ENCODE data around the gene TOR1AIP1. TPM values are rescaled to one million over a fixed set of nuclear protein-coding genes. Genes with fewer than 3 reads are reported as not detected.

TOR1AIP1 gene
- total RNA-seq, 1 experiment from 2014 or later, result 50.6 TPM

DNA sequence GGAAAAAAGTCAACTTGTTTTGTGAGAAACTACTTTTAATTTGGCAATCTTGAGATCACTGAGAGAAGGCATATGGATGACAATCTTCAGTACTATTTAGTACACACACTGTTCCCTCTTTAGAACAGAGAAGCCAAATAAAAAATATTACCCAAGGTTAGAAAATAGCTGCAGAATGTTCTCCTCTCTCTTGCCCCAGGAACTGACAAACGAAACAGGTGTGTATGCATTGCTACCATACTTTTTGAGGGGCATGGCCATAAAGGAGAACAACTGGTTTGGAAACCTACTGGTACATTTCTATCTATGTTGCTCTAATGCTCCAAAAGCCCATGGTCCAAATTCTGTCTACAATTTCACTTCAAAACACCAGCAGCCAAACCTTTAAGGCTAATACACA is 10.1 kb upstream of the TOR1AIP1 start:
- Histone ChIP-seq H3K36me3 (peaks cover 84% of the 10 kb centered on the region), H3K4me3 (no peak overlapping the region), H3K27ac (no peak overlapping the region), H3K27me3 (replicated peaks) (no peaks in the 10 kb centered on the region), H3K9me3 (replicated peaks) (no peaks in the 10 kb centered on the region), H3K4me1 (replicated peaks) (peaks cover 4% of the 10 kb centered on the region; the same call in 1 of the 2 replicates)
- no peak for DNase-seq (ENCODE audit: low read depth in 1 of 2, low spot score in 2 of 2)

DNA sequence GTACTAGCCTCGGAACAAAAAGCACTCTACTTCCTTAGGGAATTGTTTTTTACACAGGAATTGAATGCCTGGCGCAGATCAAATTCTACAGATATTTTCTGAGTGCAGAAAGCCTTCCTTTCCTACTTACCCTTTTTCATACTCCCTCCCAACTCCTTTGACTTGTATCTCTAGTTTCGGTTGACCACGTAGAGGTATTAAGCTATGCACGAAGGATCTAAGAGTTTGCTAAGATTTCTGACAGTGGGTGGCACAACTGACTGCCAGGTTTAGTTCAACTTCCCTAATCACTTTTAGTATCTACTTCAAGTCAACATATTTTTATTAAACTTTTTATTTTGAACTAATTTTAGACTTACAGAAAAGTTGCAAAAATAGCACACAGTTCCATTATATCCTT is 9.5 kb upstream of the TOR1AIP1 start:
- DNase-seq (ENCODE audit: low read depth in 1 of 2, low spot score in 2 of 2), result no peak
- H3K36me3 ChIP-seq, result peaks cover 78% of the 10 kb centered on the region
- no peaks in the 10 kb centered on the region for H3K9me3 ChIP-seq (replicated peaks)
- H3K4me3 ChIP-seq, result no peak overlapping the region
- H3K27me3 ChIP-seq (replicated peaks), result no peaks in the 10 kb centered on the region
- H3K4me1 ChIP-seq (replicated peaks), result peaks cover 4% of the 10 kb centered on the region; the same call in 1 of the 2 replicates
- no peak overlapping the region for H3K27ac ChIP-seq

DNA sequence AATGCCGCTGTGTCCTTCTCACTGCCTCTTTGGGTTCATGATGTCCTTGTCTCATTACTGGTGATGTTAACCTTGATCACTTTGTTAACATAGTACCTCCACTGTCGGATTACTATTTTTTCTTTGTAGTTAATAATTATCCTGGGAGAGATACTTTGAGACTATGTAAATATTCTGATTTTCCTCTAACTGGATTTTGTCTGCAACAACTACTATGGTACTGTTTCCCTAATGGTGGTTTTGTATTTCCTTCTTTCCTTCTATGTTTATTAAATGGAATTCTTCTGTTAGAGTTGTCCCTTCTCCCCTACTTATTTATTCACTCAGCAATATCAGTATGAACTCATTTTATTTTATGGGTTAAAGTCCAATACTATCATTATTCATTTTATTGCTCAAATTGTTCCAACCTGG is 8.6 kb upstream of the TOR1AIP1 start:
- H3K27ac ChIP-seq, result no peak overlapping the region
- no peak for DNase-seq (ENCODE audit: low read depth in 1 of 2, low spot score in 2 of 2)
- H3K4me3 ChIP-seq, result no peak overlapping the region
- no peaks in the 10 kb centered on the region for H3K27me3 ChIP-seq (replicated peaks)
- peaks cover 70% of the 10 kb centered on the region for H3K36me3 ChIP-seq
- H3K9me3 ChIP-seq (replicated peaks), result no peaks in the 10 kb centered on the region
- H3K4me1 ChIP-seq (replicated peaks), result peaks cover 8% of the 10 kb centered on the region

DNA sequence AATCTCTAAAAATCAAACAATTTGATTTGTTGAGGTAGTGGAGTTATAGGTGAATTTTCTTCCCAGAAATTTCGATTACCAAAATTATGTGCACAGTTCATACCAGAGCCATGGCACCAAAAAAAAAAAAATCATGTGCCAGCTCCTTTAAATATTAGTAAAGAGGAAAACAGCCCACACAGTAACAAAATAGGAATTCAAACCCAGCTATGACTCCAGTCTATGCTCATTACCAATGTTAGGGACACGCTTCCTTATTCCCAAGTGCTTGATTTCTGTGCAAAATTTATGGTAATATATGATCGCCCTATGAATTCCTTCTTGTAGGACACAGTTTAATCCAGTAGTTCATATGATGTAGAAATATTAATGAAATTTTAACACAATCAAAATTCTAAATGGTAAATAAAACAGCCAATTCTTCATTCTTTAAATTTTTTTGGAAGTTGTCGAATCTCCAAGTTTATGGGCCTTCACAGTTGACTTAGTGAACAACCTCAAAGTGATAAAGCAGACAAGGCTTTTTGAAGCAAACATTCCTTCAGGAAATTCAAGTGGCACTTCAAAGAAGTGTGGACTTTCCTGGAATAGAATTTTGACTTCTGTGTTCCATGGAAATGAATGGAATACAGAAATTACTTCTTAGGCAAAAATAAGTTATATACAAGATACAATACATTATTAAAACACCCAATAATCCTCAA is 6.3 kb upstream of the TOR1AIP1 start:
- no peak overlapping the region for H3K27ac ChIP-seq
- peaks cover 11% of the 10 kb centered on the region for H3K4me1 ChIP-seq (replicated peaks)
- no peaks in the 10 kb centered on the region for H3K27me3 ChIP-seq (replicated peaks)
- H3K4me3 ChIP-seq, result no peak overlapping the region
- H3K9me3 ChIP-seq (replicated peaks), result no peaks in the 10 kb centered on the region
- peaks cover 53% of the 10 kb centered on the region for H3K36me3 ChIP-seq
- no peak for DNase-seq (ENCODE audit: low read depth in 1 of 2, low spot score in 2 of 2)

DNA sequence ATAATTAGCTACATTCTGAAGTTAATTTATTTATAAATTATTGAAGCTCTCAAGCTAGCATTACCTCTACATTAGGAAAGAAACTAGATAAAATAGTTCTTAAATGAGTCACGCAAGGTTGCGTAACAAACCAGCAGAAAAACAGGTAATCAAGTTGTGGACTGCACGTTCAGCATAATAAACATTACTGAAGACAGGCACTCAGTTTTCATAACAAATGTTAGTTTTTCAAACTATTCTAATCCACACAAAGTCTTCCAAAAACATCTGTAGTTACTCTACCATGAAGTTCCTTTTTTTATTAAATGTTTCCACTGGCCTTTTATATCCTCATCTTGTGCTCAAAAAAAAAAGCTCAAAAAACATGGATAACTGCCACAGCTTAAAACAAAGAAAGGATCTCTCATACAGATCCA is 5.8 kb upstream of the TOR1AIP1 start:
- Histone ChIP-seq H3K36me3 (peaks cover 50% of the 10 kb centered on the region), H3K4me3 (no peak overlapping the region), H3K4me1 (replicated peaks) (peaks cover 11% of the 10 kb centered on the region), H3K27me3 (replicated peaks) (no peaks in the 10 kb centered on the region), H3K27ac (no peak overlapping the region), H3K9me3 (replicated peaks) (no peaks in the 10 kb centered on the region)
- peak in 1 of 2 experiments; percentile 7 for DNase-seq (ENCODE audit: low read depth in 1 of 2, low spot score in 2 of 2)

DNA sequence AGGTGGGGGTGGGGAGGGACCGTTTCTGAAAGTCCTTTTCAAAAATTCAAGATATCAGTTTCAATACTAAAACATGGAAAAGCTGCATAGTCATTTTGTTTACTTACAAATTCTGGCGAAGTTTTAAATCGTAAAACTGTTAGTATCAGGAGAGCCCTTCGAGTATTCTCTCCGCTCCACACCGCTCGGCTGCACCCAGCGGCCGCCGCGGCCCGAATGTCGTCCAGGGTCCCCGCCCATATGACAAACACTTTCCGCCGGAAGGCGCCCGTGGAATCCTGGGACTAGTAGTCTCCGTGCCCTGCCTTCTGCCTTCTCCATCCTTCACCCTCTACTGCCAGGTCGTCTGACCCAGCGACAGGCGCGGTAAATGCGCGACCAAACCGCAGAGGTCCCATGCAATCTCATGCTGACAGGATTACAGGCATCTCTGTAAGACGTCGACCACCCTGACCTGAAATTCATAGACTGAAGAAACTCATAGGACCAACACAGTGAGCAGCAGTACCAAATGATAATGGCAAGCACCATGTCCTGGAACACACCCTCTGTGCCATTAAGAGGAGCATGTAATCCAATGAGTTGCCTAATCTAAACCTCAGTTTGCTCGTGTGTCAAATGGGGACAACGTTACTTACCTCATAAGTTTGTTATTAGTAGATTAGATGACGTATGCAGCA is 4.4 kb upstream of the TOR1AIP1 start, which contains the start of gene TOR1AIP2:
TOR1AIP2 (minus strand) TSS at position 218 of the 680 bp plus-strand sequence. CDS start 25,138 bp downstream, outside the sequence.
- DNase-seq (ENCODE audit: low read depth in 1 of 2, low spot score in 2 of 2), result peak; percentile 57 to 83
- Histone ChIP-seq H3K27ac (peak within 1 kb of the TSS; percentile 29; the same call in 1 of the 2 replicates), H3K27me3 (replicated peaks) (no peaks in the 10 kb centered on the region), H3K9me3 (replicated peaks) (no peaks in the 10 kb centered on the region), H3K4me1 (replicated peaks) (peaks cover 16% of the 10 kb centered on the region), H3K36me3 (peaks cover 42% of the 10 kb centered on the region), H3K4me3 (peak within 1 kb of the TSS; percentile 54)

DNA sequence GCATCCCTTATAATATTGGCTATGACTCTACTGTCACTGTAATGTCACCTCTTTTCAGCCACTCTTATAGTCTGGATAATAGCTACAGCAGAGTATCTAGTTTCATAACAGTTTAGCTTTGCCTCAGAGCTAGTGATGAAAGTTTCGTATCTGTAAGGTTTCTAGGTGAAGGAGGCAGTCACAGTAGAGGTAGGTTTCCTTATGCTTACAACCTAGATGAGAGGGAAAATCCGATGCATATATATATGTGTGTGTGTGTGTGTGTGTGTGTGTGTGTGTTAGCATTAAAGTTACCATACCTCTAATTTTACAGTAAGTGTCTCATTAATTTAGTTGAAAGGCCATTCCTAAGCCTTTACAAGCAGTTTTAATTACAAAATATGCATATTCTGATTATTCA is 2.3 kb upstream of the TOR1AIP1 start:
- DNase-seq (ENCODE audit: low read depth in 1 of 2, low spot score in 2 of 2), result no peak
- no peak overlapping the region for H3K27ac ChIP-seq
- H3K4me3 ChIP-seq, result no peak overlapping the region

DNA sequence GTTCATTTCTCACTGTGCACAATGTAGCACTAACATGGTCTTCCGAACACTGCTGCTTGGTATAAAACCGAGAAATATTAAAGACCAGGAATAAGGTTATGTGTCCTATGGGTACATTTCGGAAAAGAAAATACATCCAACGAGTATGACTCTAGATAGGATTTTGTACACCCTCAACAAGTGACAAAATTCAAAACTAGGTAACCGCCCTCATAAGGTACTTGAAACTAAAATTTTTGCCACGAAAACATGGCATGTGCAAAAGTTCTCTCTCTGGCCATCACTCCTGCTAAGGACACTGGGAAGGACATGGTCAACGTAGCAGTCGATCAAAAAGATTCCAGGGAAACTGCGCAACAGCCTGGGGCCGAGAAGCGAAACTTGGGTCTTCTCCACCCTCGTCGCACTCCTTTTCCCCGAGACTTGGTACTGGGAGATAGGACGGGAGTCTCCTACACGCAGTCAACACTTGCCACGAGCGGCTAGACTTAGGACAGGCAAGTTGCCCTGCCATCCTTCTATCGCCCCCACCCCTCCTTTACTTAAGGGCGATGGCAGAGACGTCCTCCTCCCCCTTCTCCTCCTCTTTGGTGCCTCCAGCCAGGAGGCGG is 338 bp upstream of the TOR1AIP1 start:
- Histone ChIP-seq H3K4me1 (replicated peaks) (peaks cover 12% of the 10 kb centered on the region), H3K27me3 (replicated peaks) (no peaks in the 10 kb centered on the region), H3K27ac (peak overlapping the region; percentile 99), H3K36me3 (peaks cover 34% of the 10 kb centered on the region), H3K9me3 (replicated peaks) (no peaks in the 10 kb centered on the region), H3K4me3 (peak overlapping the region; percentile 85)
- peak in 1 of 2 experiments; percentile 87 for DNase-seq (ENCODE audit: low read depth in 1 of 2, low spot score in 2 of 2)

More for the DNA sequence above, 2.3 kb upstream of the TOR1AIP1 start:
- no peaks in the 10 kb centered on the region for H3K9me3 ChIP-seq (replicated peaks)
- H3K27me3 ChIP-seq (replicated peaks), result no peaks in the 10 kb centered on the region
- H3K36me3 ChIP-seq, result peaks cover 35% of the 10 kb centered on the region
- peaks cover 16% of the 10 kb centered on the region for H3K4me1 ChIP-seq (replicated peaks)

DNA sequence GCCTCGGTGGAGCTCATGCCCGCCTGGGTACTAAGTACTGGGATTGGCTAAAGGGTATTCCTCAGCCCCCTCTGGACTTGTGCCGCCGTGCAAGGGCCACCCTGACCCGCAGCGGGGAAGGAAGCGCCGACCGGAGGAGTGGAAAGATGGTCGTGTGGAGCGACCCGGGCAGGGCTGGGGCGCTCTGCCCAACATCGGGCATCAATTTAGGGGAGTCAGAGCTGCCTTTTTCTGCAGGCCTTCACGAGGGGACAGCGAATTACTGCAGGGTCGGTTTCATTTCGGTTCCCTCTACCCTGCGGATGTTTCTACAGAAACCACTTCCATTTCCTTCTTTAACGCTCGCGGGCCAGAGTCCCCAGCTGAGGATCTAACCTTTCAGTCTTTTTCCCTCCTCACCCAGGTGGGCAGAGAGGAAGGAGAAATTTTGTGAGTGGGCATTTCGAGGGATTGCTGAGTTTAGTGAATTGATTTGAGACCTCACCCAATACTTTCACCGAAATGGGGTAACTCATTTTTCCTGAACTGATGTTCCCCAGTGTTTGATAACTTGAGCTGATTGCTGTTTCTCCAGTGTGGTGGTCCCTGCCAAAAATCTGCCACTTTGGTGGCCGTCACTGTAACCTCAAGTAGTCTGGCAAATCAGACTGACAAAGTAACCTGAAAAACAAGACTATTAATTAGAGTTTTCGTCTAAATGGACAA is 1.1 kb downstream of the TOR1AIP1 start:
- Histone ChIP-seq H3K27ac (peak overlapping the region; percentile 99), H3K36me3 (peaks cover 43% of the 10 kb centered on the region), H3K4me1 (replicated peaks) (peaks cover 8% of the 10 kb centered on the region; the same call in 1 of the 2 replicates), H3K27me3 (replicated peaks) (no peaks in the 10 kb centered on the region), H3K4me3 (peak overlapping the region; percentile 85), H3K9me3 (replicated peaks) (no peaks in the 10 kb centered on the region)
- no peak for DNase-seq (ENCODE audit: low read depth in 1 of 2, low spot score in 2 of 2)

DNA sequence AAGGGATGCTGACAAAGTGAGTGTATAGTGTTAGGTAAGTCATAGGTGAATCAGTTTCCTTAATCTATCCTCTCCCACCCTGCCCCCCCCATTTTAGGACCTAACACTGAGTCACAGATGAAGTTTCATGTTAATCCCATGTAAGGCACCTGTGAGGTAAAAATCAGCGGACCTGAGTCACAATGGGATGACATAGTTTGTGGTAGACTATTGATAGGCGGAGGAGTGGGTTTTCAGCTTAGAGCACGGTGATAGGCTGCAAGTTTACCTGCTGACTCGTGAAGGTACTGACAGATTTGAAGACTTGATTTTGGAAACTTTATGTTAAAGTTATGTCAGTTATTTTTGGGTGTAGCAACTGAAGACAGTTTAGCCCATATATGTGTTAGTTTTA is 1.7 kb downstream of the TOR1AIP1 start:
- Histone ChIP-seq H3K36me3 (peaks cover 43% of the 10 kb centered on the region), H3K27me3 (replicated peaks) (no peaks in the 10 kb centered on the region), H3K4me3 (peak overlapping the region; percentile 85), H3K4me1 (replicated peaks) (peaks cover 8% of the 10 kb centered on the region; the same call in 1 of the 2 replicates), H3K27ac (no peak overlapping the region), H3K9me3 (replicated peaks) (no peaks in the 10 kb centered on the region)
- no peak for DNase-seq (ENCODE audit: low read depth in 1 of 2, low spot score in 2 of 2)

DNA sequence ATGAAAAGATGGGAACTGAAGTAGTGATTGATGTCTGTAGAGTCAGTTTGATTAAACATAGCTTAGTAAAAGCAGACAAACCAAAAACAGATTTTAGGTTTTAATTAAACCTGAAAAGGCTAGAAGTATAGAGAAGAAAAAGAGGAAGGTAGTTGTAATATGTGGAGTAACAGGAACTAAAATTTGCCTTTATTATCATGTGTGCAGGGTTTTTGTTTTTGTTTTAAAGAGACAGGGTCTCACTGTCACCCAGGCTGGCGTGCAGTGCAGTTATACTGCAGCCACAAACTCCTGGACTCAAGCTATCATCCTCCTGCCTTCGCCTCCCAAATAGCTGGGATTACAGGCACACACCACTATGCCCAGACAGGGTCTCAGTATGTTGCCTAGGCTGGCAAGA is 6.0 kb downstream of the TOR1AIP1 start:
- DNase-seq (ENCODE audit: low read depth in 1 of 2, low spot score in 2 of 2), result no peak
- Histone ChIP-seq H3K27me3 (replicated peaks) (no peaks in the 10 kb centered on the region), H3K4me3 (no peak overlapping the region), H3K36me3 (peaks cover 64% of the 10 kb centered on the region), H3K9me3 (replicated peaks) (no peaks in the 10 kb centered on the region), H3K4me1 (replicated peaks) (no peaks in the 10 kb centered on the region; the same call in 1 of the 2 replicates), H3K27ac (no peak overlapping the region)

DNA sequence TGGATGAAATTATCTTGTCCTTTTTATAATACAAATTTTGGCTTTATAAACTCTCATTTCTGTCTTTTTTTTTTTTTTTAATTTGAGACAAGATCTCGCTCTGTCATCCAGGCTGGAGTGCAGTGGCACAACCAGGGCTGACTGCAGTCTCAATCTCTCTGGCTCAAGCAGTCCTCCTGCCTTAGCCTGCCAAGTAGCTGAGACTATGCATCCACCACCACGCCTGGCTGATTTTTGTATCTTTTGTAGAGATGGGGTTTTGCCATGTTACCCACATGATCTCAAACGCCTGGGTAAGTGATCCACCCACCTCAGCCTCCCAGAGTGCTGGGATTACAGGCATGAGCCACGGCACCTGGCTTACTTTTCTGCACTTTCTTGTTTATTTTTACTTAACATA is 7.5 kb downstream of the TOR1AIP1 start:
- DNase-seq (ENCODE audit: low read depth in 1 of 2, low spot score in 2 of 2), result no peak
- Histone ChIP-seq H3K36me3 (peaks cover 61% of the 10 kb centered on the region), H3K4me3 (no peak overlapping the region), H3K27ac (no peak overlapping the region), H3K4me1 (replicated peaks) (no peaks in the 10 kb centered on the region), H3K27me3 (replicated peaks) (no peaks in the 10 kb centered on the region), H3K9me3 (replicated peaks) (no peaks in the 10 kb centered on the region)

DNA sequence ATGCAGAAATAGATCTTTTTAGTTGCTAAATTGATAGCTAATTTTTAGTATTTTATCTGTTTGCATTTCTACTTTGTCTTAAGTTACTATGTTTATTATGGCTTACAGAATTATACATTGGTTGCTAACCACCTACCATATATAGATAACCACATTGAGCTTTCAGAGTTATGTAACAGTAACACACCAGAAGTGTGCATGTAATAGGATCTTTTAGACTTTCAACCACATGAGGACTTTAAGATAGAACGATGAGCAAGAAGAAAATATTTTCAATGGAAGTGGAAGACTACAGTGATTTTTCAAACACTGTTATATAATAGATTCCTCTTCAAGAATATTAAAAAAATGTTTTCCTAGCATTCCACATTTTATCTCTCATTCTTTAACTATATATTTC is 28.8 kb downstream of the TOR1AIP1 start:
- no peaks in the 10 kb centered on the region for H3K9me3 ChIP-seq (replicated peaks)
- DNase-seq (ENCODE audit: low read depth in 1 of 2, low spot score in 2 of 2), result no peak
- H3K27ac ChIP-seq, result no peak overlapping the region
- peaks cover 41% of the 10 kb centered on the region for H3K36me3 ChIP-seq
- no peaks in the 10 kb centered on the region for H3K27me3 ChIP-seq (replicated peaks)
- H3K4me3 ChIP-seq, result no peak overlapping the region
- no peaks in the 10 kb centered on the region for H3K4me1 ChIP-seq (replicated peaks)
